Endothelial cell of umbilical vein (primary cell): Measurements from ENCODE around the gene THSD4. TPM values are rescaled to one million over a fixed set of nuclear protein-coding genes. Genes with fewer than 3 reads are reported as not detected.

Experiments
- BruUV-seq: library from RNA; stranded (reverse); fragments of 400-500 nt; replicated peaks from 2 replicates; lab custom pipeline; 2021; lab: Mats Ljungman, UMichigan
- CTCF ChIA-PET: fragments of 300-600, 350-600 bp; sonication (Branson Sonifier 250); formaldehyde crosslinking; loops from one replicate; lab custom pipeline; 2021; ENCODE audit warnings: antibody characterized with exemption, inconsistent platforms; lab: Charles Lee
- POLR2A ChIA-PET: fragments of 300-600, 350-600 bp; sonication (Branson Sonifier 250); formaldehyde crosslinking; loops from one replicate; lab custom pipeline; 2021; ENCODE audit warnings: antibody characterized with exemption, inconsistent platforms; lab: Charles Lee
- DNase-seq: peaks from one replicate; pipeline ENCODE4 v3.0.0-alpha.2; 2011; ENCODE audit warnings: low read depth, low spot score
- FAIRE-seq: peaks from 2 replicates; lab custom pipeline; 2011; peaks lifted over from hg19 to GRCh38; lab: Jason Lieb, UNC
- H2AFZ ChIP-seq: 2 replicates; pipeline ENCODE4 v1.6.0; 2012; ENCODE audit warnings: low read depth, low read length, control low read depth, inconsistent platforms
- H3K27ac ChIP-seq: 2 replicates; pipeline ENCODE4 v1.5.1; 2011; ENCODE audit warnings: low read depth, mild to moderate bottlenecking, control low read depth, low read length, moderate library complexity; ENCODE audit not compliant: insufficient read depth
- H3K27me3 ChIP-seq, 2 experiments: 2 replicates each; pipeline versions ENCODE4 v1.6.0 to v1.6.1; 2011; ENCODE audit warnings: low read length in 2 of 2, mixed read lengths in 1 of 2; ENCODE audit not compliant: control insufficient read depth in 2 of 2, insufficient read depth in 2 of 2
- H3K36me3 ChIP-seq, 2 experiments: 2 replicates in 1 of 2; 3 replicates in 1 of 2; pipeline ENCODE4 v1.5.1; 2011; ENCODE audit warnings: low read length in 2 of 2, mild to moderate bottlenecking in 1 of 2, moderate library complexity in 1 of 2; ENCODE audit not compliant: control insufficient read depth in 2 of 2, insufficient read depth in 2 of 2; ENCODE audit errors: extremely low read depth in 1 of 2
- H3K4me1 ChIP-seq: 3 replicates; pipeline ENCODE4 v1.5.1; 2011; ENCODE audit warnings: mild to moderate bottlenecking, low read length; ENCODE audit not compliant: control insufficient read depth, insufficient read depth; ENCODE audit errors: extremely low read depth
- H3K4me2 ChIP-seq: 2 replicates; pipeline ENCODE4 v1.6.1; 2011; ENCODE audit warnings: low read length, control low read depth, mixed read lengths; ENCODE audit not compliant: insufficient read depth
- H3K4me3 ChIP-seq, 3 experiments: fragments of 200-600 bp in 1 of 3; sonication (generic), shearing (Covaris generic) in 1 of 3; replicated peaks in 1 of 3; 2 replicates each; pipeline ENCODE4 v1.5.1; 2011 to 2016; ENCODE audit warnings: control low read depth in 3 of 3, low read length in 3 of 3, mild to moderate bottlenecking in 2 of 3, inconsistent platforms in 1 of 3, low read depth in 1 of 3, moderate library complexity in 1 of 3; ENCODE audit not compliant: insufficient read depth in 1 of 3
- H3K79me2 ChIP-seq: 2 replicates; pipeline ENCODE4 v1.6.0; 2012; ENCODE audit warnings: low read length, inconsistent platforms; ENCODE audit not compliant: control insufficient read depth, insufficient read depth
- H3K9ac ChIP-seq: replicated peaks from 2 replicates; pipeline ENCODE3; 2011; ENCODE audit warnings: low read length, control low read depth; ENCODE audit not compliant: insufficient read depth; ENCODE audit errors: extremely low read depth
- H3K9me1 ChIP-seq: replicated peaks from 3 replicates; pipeline ENCODE4 v1.6.0; 2011; ENCODE audit warnings: mild to moderate bottlenecking, low read length; ENCODE audit not compliant: control insufficient read depth, insufficient read depth; ENCODE audit errors: extremely low read depth
- H3K9me3 ChIP-seq: replicated peaks from 2 replicates; pipeline ENCODE4 v1.5.1; 2012; ENCODE audit warnings: low read length, inconsistent platforms; ENCODE audit not compliant: control insufficient read depth, insufficient read depth
- H4K20me1 ChIP-seq: replicated peaks from 2 replicates; pipeline ENCODE3; 2011; ENCODE audit warnings: mild to moderate bottlenecking, low read length; ENCODE audit not compliant: control insufficient read depth, insufficient read depth; ENCODE audit errors: extremely low read depth
- CTCF ChIP-seq, 2 donors: IDR thresholded peaks; 1 replicate in 1 of 2; 2 replicates in 1 of 2; pipeline ENCODE4 v1.5.1; 2011; ENCODE audit warnings: low read length in 2 of 2, mild to moderate bottlenecking in 2 of 2, moderate library complexity in 2 of 2, control low read depth in 1 of 2, inconsistent platforms in 1 of 2, low read depth in 1 of 2; ENCODE audit not compliant: insufficient read depth in 1 of 2; ENCODE audit errors: extremely low read depth in 1 of 2
- EZH2 ChIP-seq: IDR thresholded peaks from 2 replicates; pipeline ENCODE4 v1.6.1; 2012; ENCODE audit warnings: borderline replicate concordance, low read depth, mild to moderate bottlenecking, moderate library complexity, low read length, inconsistent platforms; ENCODE audit not compliant: severe bottlenecking
- FOS ChIP-seq: IDR thresholded peaks from 2 replicates; pipeline ENCODE4 v1.6.1; 2011; ENCODE audit warnings: mild to moderate bottlenecking, low read length, moderate library complexity, borderline replicate concordance; ENCODE audit not compliant: insufficient read depth
- GATA2 ChIP-seq: IDR thresholded peaks from 2 replicates; pipeline ENCODE4 v1.7.0; 2011; ENCODE audit warnings: low read depth, mild to moderate bottlenecking, moderate library complexity, mixed read lengths, low read length; ENCODE audit not compliant: insufficient read length, insufficient read depth
- JUN ChIP-seq: IDR thresholded peaks from 2 replicates; pipeline ENCODE4 v1.6.1; 2011; ENCODE audit warnings: borderline replicate concordance, low read depth; ENCODE audit not compliant: insufficient read length, insufficient read depth
- MAX ChIP-seq: IDR thresholded peaks from 2 replicates; pipeline ENCODE4 v1.6.1; 2011; ENCODE audit not compliant: insufficient read depth, insufficient read length
- MYC ChIP-seq: IDR thresholded peaks from one replicate; pipeline ENCODE4 v1.6.1; 2011; ENCODE audit warnings: mild to moderate bottlenecking, low read depth, low read length
- POLR2A ChIP-seq: IDR thresholded peaks from 2 replicates; pipeline ENCODE4 v1.6.1; 2012; ENCODE audit warnings: low read depth, mild to moderate bottlenecking, control low read depth, low read length
- POLR2AphosphoS5 ChIP-seq: IDR thresholded peaks from 2 replicates; pipeline ENCODE4 v1.6.1; 2012; ENCODE audit warnings: low read depth, mild to moderate bottlenecking, control low read depth, low read length, moderate library complexity; ENCODE audit not compliant: insufficient read depth
- dilution Hi-C: fragments of 300-500 bp; cut with MboI; formaldehyde crosslinking; loops from one replicate; pipeline ENCODE4 v1.15.0; 2019; ENCODE audit warnings: low sequenced_read_pairs; ENCODE audit not compliant: extremely low pct_ligation_motif_present
- intact Hi-C: fragments of 100-400 bp; cut with micrococcal nuclease; formaldehyde crosslinking; loops from one replicate; pipeline ENCODE4 v1.10.0; 2022
- polyA plus RNA-seq, 4 experiments: library from polyadenylated mRNA; depleted of rRNA in 3 of 4; stranded (reverse) in 3 of 4; unstranded in 1 of 4; fragments of >200 nt; gene quantifications; 2 replicates each; pipeline versions ENCODE4 v1.2.1 to v1.2.3, GENCODE V29; 2011 to 2012; ENCODE audit warnings: missing spikeins in 1 of 4
- total RNA-seq: library from RNA; stranded (reverse); gene quantifications from 2 replicates; pipeline ENCODE4 v1.2.3, GENCODE V29; 2021

The THSD4 gene
- total and polyA plus RNA-seq, 2 donors (not counting 3 experiments of a cell fraction or from before 2014, with no cell fraction given), result 9.9 to 25.4 TPM

DNA sequence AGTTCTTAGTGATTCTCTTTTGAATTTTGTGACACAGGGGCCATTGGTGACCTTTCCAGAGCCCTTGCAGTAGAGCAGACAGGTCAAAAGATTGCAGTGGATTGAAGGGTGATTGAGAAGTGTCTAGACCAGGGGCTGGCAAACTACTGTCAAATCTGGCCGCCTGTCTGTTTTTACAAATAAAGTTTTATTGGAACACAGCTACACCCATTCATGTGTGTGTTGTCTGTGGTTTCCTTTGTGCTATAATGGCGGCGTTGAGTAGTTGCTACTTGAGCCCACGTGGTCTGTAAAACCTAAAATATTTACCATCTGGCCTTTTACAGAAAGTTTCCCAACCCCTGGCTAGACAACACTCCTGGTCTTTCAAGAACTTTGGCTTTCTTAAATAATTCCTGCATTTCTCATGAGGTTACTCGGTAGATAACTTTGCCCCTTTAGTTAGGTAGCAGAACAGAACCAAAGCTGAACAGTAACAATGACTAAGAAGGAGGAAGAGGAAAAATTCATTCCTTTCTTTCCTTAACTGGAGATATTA, 430.0 kb downstream of the THSD4 start:
- FAIRE-seq (no peak), DNase-seq (no peak)
- Histone ChIP-seq H4K20me1 (no peaks in the 10 kb centered on the region), H3K27ac (no peak overlapping the region), H3K4me1 (no peaks in the 10 kb centered on the region), H3K36me3 (no peaks in the 10 kb centered on the region), H3K27me3 (no peaks in the 10 kb centered on the region), H3K9me1 (no peaks in the 10 kb centered on the region), H3K4me3 (no peak overlapping the region), H3K9ac (no peak overlapping the region), H3K4me2 (no peak overlapping the region), H2AFZ (no peak overlapping the region), H3K79me2 (no peaks in the 10 kb centered on the region), H3K9me3 (no peaks in the 10 kb centered on the region)
- TF ChIP-seq GATA2 (no peak), MYC (no peak), POLR2A (no peak), POLR2AphosphoS5 (no peak), CTCF (IDR thresholded peaks at IDR 0.05; ENCODE audit: extremely low read depth in 1 of 2, insufficient read depth in 1 of 2, low read depth in 1 of 2, low read length in 2 of 2) (no peak), MAX (no peak), JUN (no peak), EZH2 (no peak), FOS (no peak)
- intact Hi-C loops (no loop called here), dilution Hi-C loops (no loop called here)
- POLR2A ChIA-PET, result no interaction called here
- CTCF ChIA-PET, result interaction anchor here (1.0 kb wide), 1 partner anchor 59 kb away, joined by 3 read pairs; no protein-coding TSS in a partner anchor
- BruUV-seq, result no TSS peak
